CMK (cell line): ENCODE measurements around the gene CPA4.
"Not testable (repeated sequence)": the region's sequence is repeated elsewhere in the genome, so short reads cannot be mapped to it uniquely, and the experiment has no call there.

Experiments used
- DNase-seq: peaks from one replicate; pipeline ENCODE4 v3.0.0-alpha.2; 2010; ENCODE audit warnings: low read depth

CPA4 gene

GRCh38 chr7:130301501-130302020 is 8.6 kb downstream of the CPA4 start:
- no peak for DNase-seq

GRCh38 chr7:130302649-130303048 is 9.7 kb downstream of the CPA4 start:
- DNase-seq: no peak

- DNase-seq: no peak
Observed at GRCh38 chr7:130303127-130303526, 10.2 kb downstream of the CPA4 start.

- peak; percentile 5 for DNase-seq
Observed at GRCh38 chr7:130303551-130303950, 10.6 kb downstream of the CPA4 start.

GRCh38 chr7:130303982-130304381 is 11.0 kb downstream of the CPA4 start:
- no peak for DNase-seq

- no peak for DNase-seq
Observed at GRCh38 chr7:130304878-130305277, 11.9 kb downstream of the CPA4 start.

- DNase-seq: no peak
Observed at GRCh38 chr7:130305433-130306042, 12.6 kb downstream of the CPA4 start.

GRCh38 chr7:130309986-130310385 is 17.0 kb downstream of the CPA4 start:
- no peak for DNase-seq

GRCh38 chr7:130314305-130314704 is 21.3 kb downstream of the CPA4 start:
- no peak for DNase-seq

GRCh38 chr7:130319541-130319940 is 26.6 kb downstream of the CPA4 start:
- no peak for DNase-seq

GRCh38 chr7:130321542-130322229 is 28.7 kb downstream of the CPA4 start:
- not testable (repeated sequence) for DNase-seq

- DNase-seq: no peak
Observed at GRCh38 chr7:130322615-130323014, 29.7 kb downstream of the CPA4 start.

- DNase-seq: no peak
Observed at GRCh38 chr7:130324306-130324943, 31.5 kb downstream of the CPA4 start.

GRCh38 chr7:130329681-130330080 is 36.7 kb downstream of the CPA4 start:
- DNase-seq: no peak

- DNase-seq: no peak
Observed at GRCh38 chr7:130332259-130333053, 39.5 kb downstream of the CPA4 start.

GRCh38 chr7:130333832-130334231 is 40.9 kb downstream of the CPA4 start:
- DNase-seq: no peak

GRCh38 chr7:130334274-130334673 is 41.3 kb downstream of the CPA4 start:
- no peak for DNase-seq

- DNase-seq: no peak
Observed at GRCh38 chr7:130337410-130337971, 44.5 kb downstream of the CPA4 start.

- no peak for DNase-seq
Observed at GRCh38 chr7:130338233-130338632, 45.3 kb downstream of the CPA4 start.

GRCh38 chr7:130341882-130342281 is 48.9 kb downstream of the CPA4 start:
- DNase-seq: no peak

- DNase-seq: no peak
Observed at GRCh38 chr7:130342701-130343380, 49.9 kb downstream of the CPA4 start.
